ENCODE measurements around the gene ZC3H7A.
"Not testable (repeated sequence)": the region's sequence is repeated elsewhere in the genome, so short reads cannot be mapped to it uniquely, and the experiment has no call there.

The ZC3H7A gene

DNA sequence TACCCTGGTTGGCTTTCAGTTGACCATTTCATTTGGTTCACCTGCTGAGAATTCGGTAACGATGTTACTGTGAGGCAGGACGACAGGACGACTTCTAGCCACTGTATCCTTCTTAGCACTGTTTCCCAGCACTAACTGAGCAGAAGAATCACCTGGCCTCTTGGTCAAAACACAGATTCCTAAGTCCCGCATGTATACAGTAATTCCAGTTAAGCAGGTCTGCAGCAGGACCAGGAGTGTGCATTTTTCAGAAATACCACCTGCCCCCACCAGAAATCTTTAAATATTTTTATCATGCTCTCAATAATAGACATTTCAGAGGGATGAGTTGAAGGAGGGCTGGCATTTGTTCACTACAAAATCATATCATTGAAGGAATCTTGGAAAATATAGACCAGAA, 31.6 kb upstream of the ZC3H7A start:
- H3K27me3 ChIP-seq (ENCODE audit: low read depth, low read length): no peaks in the 10 kb centered on the region
- no peak overlapping the region for H3K4me3 ChIP-seq (ENCODE audit: low read depth in 1 of 2, low read length in 2 of 2)
- no peaks in the 10 kb centered on the region for H3K36me3 ChIP-seq (ENCODE audit: control insufficient read depth in 1 of 2, insufficient read depth in 2 of 2, low read length in 2 of 2)
- H3K4me1 ChIP-seq (ENCODE audit: control insufficient read depth in 1 of 2, insufficient read depth in 2 of 2, low read length in 2 of 2): peaks cover 0 to 7% of the 10 kb centered on the region in 2 donors
- H3K9me3 ChIP-seq (ENCODE audit: control insufficient read depth in 1 of 2, low read length in 2 of 2): no peaks in the 10 kb centered on the region
- H3K27ac ChIP-seq (ENCODE audit: low read length): no peak overlapping the region

DNA sequence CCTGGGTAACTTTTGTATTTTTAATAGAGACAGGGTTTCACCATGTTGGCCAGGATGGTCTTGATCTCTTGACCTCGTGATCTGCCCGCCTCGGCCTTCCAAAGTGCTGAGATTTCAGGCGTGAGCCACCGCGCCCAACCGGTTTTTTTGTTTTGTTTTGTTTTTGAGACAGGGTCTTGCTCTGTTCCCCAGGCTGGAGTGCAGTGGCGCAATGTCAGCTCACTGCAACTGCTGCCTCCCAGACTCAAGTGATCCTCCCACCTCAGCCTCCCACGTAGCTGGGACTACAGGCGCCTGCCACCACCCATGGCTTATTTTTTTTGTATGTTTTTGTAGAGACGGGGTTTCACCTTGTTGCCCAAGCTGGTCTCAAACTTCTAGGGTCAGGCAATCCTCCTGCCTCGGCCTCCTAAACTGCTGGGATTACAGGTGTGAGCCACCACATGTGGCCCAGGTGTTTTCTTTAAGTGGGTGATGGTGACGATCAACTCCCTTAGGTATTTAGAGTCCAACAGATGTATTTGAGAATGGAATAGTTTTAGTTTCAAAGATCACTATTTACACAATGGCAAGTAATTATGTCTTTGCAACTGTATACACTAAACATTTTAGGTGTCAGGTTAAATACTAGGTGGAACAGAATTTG, 28.6 kb upstream of the ZC3H7A start:
- H3K36me3 ChIP-seq (ENCODE audit: control insufficient read depth in 1 of 2, insufficient read depth in 2 of 2, low read length in 2 of 2); H3K27ac ChIP-seq (ENCODE audit: low read length); H3K4me3 ChIP-seq (ENCODE audit: low read depth in 1 of 2, low read length in 2 of 2); H3K27me3 ChIP-seq (ENCODE audit: low read depth, low read length); H3K9me3 ChIP-seq (ENCODE audit: control insufficient read depth in 1 of 2, low read length in 2 of 2); H3K4me1 ChIP-seq (ENCODE audit: control insufficient read depth in 1 of 2, insufficient read depth in 2 of 2, low read length in 2 of 2): not testable (repeated sequence)

DNA sequence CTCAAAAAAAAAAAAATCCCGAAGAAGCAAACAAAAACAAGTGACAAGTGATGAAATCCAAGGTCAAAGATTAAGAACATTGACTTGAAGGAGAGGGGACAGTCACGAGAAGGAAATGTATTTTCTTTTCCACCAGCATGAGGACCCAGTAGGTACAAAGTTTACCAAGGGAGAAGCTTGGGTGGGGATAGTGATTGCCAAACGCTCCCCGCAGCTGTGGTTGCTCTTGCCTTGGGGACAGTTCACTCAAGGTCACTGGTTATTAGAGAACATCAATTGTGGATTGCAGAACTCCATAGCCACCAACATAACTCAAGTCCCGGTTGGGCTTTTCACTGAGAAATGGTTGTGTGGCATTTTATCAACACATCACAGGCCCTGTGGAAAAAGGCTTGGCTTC, 27.3 kb upstream of the ZC3H7A start:
- Histone ChIP-seq H3K27ac (ENCODE audit: low read length) (no peak overlapping the region), H3K9me3 (ENCODE audit: control insufficient read depth in 1 of 2, low read length in 2 of 2) (no peaks in the 10 kb centered on the region), H3K4me1 (ENCODE audit: control insufficient read depth in 1 of 2, insufficient read depth in 2 of 2, low read length in 2 of 2) (peaks cover 0 to 7% of the 10 kb centered on the region in 2 donors), H3K27me3 (ENCODE audit: low read depth, low read length) (no peaks in the 10 kb centered on the region), H3K36me3 (ENCODE audit: control insufficient read depth in 1 of 2, insufficient read depth in 2 of 2, low read length in 2 of 2) (no peaks in the 10 kb centered on the region), H3K4me3 (ENCODE audit: low read depth in 1 of 2, low read length in 2 of 2) (no peak overlapping the region)

- H3K27me3 ChIP-seq (ENCODE audit: low read depth, low read length); H3K4me1 ChIP-seq (ENCODE audit: control insufficient read depth in 1 of 2, insufficient read depth in 2 of 2, low read length in 2 of 2); H3K4me3 ChIP-seq (ENCODE audit: low read depth in 1 of 2, low read length in 2 of 2); H3K36me3 ChIP-seq (ENCODE audit: control insufficient read depth in 1 of 2, insufficient read depth in 2 of 2, low read length in 2 of 2); H3K27ac ChIP-seq (ENCODE audit: low read length); H3K9me3 ChIP-seq (ENCODE audit: control insufficient read depth in 1 of 2, low read length in 2 of 2): not testable (repeated sequence)
These were observed 26.6 kb upstream of the ZC3H7A start for GRCh38 chr16:11823645-11824044.

DNA sequence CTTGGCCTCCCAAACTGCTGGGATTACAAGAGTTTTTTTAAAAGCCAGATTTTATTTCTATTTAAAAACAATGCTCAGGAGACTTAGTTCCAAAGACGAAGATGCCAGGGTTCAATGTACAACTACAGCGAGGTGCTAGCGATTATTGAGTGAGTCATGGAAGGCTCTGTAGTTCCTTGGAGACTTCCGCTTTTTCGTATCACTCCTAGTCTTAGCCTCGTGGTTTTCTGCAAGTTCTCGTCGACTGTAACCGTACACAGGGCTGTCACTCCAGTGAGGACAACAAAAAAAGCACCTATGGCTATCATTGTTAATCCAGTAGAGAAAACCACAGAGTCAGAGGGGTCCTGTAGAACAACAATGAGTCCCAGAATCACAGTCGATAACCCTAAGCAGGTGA, 22.7 kb upstream of the ZC3H7A start:
- H3K36me3 ChIP-seq (ENCODE audit: control insufficient read depth in 1 of 2, insufficient read depth in 2 of 2, low read length in 2 of 2): no peaks in the 10 kb centered on the region
- no peak overlapping the region for H3K27ac ChIP-seq (ENCODE audit: low read length)
- no peak overlapping the region for H3K4me3 ChIP-seq (ENCODE audit: low read depth in 1 of 2, low read length in 2 of 2)
- H3K4me1 ChIP-seq (ENCODE audit: control insufficient read depth in 1 of 2, insufficient read depth in 2 of 2, low read length in 2 of 2): peaks cover 0 to 7% of the 10 kb centered on the region in 2 donors
- H3K27me3 ChIP-seq (ENCODE audit: low read depth, low read length): no peaks in the 10 kb centered on the region
- H3K9me3 ChIP-seq (ENCODE audit: control insufficient read depth in 1 of 2, low read length in 2 of 2): no peaks in the 10 kb centered on the region

GRCh38 chr16:11818970-11819369, 21.9 kb upstream of the ZC3H7A start:
- H3K4me1 ChIP-seq (ENCODE audit: control insufficient read depth in 1 of 2, insufficient read depth in 2 of 2, low read length in 2 of 2); H3K4me3 ChIP-seq (ENCODE audit: low read depth in 1 of 2, low read length in 2 of 2); H3K27me3 ChIP-seq (ENCODE audit: low read depth, low read length); H3K9me3 ChIP-seq (ENCODE audit: control insufficient read depth in 1 of 2, low read length in 2 of 2); H3K36me3 ChIP-seq (ENCODE audit: control insufficient read depth in 1 of 2, insufficient read depth in 2 of 2, low read length in 2 of 2); H3K27ac ChIP-seq (ENCODE audit: low read length): not testable (repeated sequence)

- H3K9me3 ChIP-seq (ENCODE audit: control insufficient read depth in 1 of 2, low read length in 2 of 2): no peaks in the 10 kb centered on the region
- H3K4me1 ChIP-seq (ENCODE audit: control insufficient read depth in 1 of 2, insufficient read depth in 2 of 2, low read length in 2 of 2): no peaks in the 10 kb centered on the region
- no peaks in the 10 kb centered on the region for H3K36me3 ChIP-seq (ENCODE audit: control insufficient read depth in 1 of 2, insufficient read depth in 2 of 2, low read length in 2 of 2)
- H3K4me3 ChIP-seq (ENCODE audit: low read depth in 1 of 2, low read length in 2 of 2): no peak overlapping the region
- H3K27ac ChIP-seq (ENCODE audit: low read length): no peak overlapping the region
- H3K27me3 ChIP-seq (ENCODE audit: low read depth, low read length): no peaks in the 10 kb centered on the region
These were observed 19.1 kb upstream of the ZC3H7A start for GRCh38 chr16:11816123-11816522.

- H3K36me3 ChIP-seq (ENCODE audit: control insufficient read depth in 1 of 2, insufficient read depth in 2 of 2, low read length in 2 of 2); H3K4me3 ChIP-seq (ENCODE audit: low read depth in 1 of 2, low read length in 2 of 2); H3K9me3 ChIP-seq (ENCODE audit: control insufficient read depth in 1 of 2, low read length in 2 of 2); H3K27ac ChIP-seq (ENCODE audit: low read length); H3K4me1 ChIP-seq (ENCODE audit: control insufficient read depth in 1 of 2, insufficient read depth in 2 of 2, low read length in 2 of 2); H3K27me3 ChIP-seq (ENCODE audit: low read depth, low read length): not testable (repeated sequence)
These were observed 17.7 kb upstream of the ZC3H7A start for GRCh38 chr16:11814800-11815199.

GRCh38 chr16:11806721-11807120, 9.7 kb upstream of the ZC3H7A start:
- H3K9me3 ChIP-seq (ENCODE audit: control insufficient read depth in 1 of 2, low read length in 2 of 2): no peaks in the 10 kb centered on the region
- H3K36me3 ChIP-seq (ENCODE audit: control insufficient read depth in 1 of 2, insufficient read depth in 2 of 2, low read length in 2 of 2): no peaks in the 10 kb centered on the region
- no peaks in the 10 kb centered on the region for H3K4me1 ChIP-seq (ENCODE audit: control insufficient read depth in 1 of 2, insufficient read depth in 2 of 2, low read length in 2 of 2)
- no peak overlapping the region for H3K4me3 ChIP-seq (ENCODE audit: low read depth in 1 of 2, low read length in 2 of 2)
- no peak overlapping the region for H3K27ac ChIP-seq (ENCODE audit: low read length)
- no peaks in the 10 kb centered on the region for H3K27me3 ChIP-seq (ENCODE audit: low read depth, low read length)

GRCh38 chr16:11805556-11805955, 8.5 kb upstream of the ZC3H7A start:
- H3K4me1 ChIP-seq (ENCODE audit: control insufficient read depth in 1 of 2, insufficient read depth in 2 of 2, low read length in 2 of 2): no peaks in the 10 kb centered on the region
- no peaks in the 10 kb centered on the region for H3K36me3 ChIP-seq (ENCODE audit: control insufficient read depth in 1 of 2, insufficient read depth in 2 of 2, low read length in 2 of 2)
- no peak overlapping the region for H3K27ac ChIP-seq (ENCODE audit: low read length)
- no peaks in the 10 kb centered on the region for H3K27me3 ChIP-seq (ENCODE audit: low read depth, low read length)
- no peak overlapping the region for H3K4me3 ChIP-seq (ENCODE audit: low read depth in 1 of 2, low read length in 2 of 2)
- no peaks in the 10 kb centered on the region for H3K9me3 ChIP-seq (ENCODE audit: control insufficient read depth in 1 of 2, low read length in 2 of 2)

GRCh38 chr16:11801481-11802021, 4.5 kb upstream of the ZC3H7A start:
- no peaks in the 10 kb centered on the region for H3K27me3 ChIP-seq (ENCODE audit: low read depth, low read length)

DNA sequence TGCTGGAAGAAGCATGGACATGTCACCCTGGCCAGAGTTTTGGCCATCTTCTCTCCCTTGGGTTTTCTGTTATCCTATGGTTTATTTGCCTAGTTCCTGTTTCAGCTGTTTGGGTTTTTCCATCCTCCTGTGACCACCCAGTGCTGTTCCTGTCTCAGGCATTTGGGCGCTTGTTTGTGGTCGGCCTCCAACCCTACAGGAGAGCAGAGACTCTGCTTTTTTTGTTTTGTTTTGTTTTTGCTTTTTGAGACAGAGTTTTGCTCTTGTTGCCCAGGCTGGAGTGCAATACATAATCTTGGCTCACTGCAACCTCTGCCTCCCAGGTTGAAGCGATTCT, 3.3 kb upstream of the ZC3H7A start:
- Histone ChIP-seq H3K4me1 (ENCODE audit: control insufficient read depth in 1 of 2, insufficient read depth in 2 of 2, low read length in 2 of 2) (peaks cover 0 to 21% of the 10 kb centered on the region in 2 donors), H3K9me3 (ENCODE audit: control insufficient read depth in 1 of 2, low read length in 2 of 2) (no peaks in the 10 kb centered on the region), H3K27ac (ENCODE audit: low read length) (no peak overlapping the region), H3K36me3 (ENCODE audit: control insufficient read depth in 1 of 2, insufficient read depth in 2 of 2, low read length in 2 of 2) (peaks cover 0 to 5% of the 10 kb centered on the region in 2 donors), H3K27me3 (ENCODE audit: low read depth, low read length) (no peaks in the 10 kb centered on the region), H3K4me3 (ENCODE audit: low read depth in 1 of 2, low read length in 2 of 2) (no peak overlapping the region)

More at GRCh38 chr16:11801481-11802021, 4.5 kb upstream of the ZC3H7A start:
- Histone ChIP-seq H3K27ac (ENCODE audit: low read length) (no peak overlapping the region), H3K9me3 (ENCODE audit: control insufficient read depth in 1 of 2, low read length in 2 of 2) (no peaks in the 10 kb centered on the region), H3K4me1 (ENCODE audit: control insufficient read depth in 1 of 2, insufficient read depth in 2 of 2, low read length in 2 of 2) (peaks cover 0 to 16% of the 10 kb centered on the region in 2 donors), H3K4me3 (ENCODE audit: low read depth in 1 of 2, low read length in 2 of 2) (no peak overlapping the region), H3K36me3 (ENCODE audit: control insufficient read depth in 1 of 2, insufficient read depth in 2 of 2, low read length in 2 of 2) (peaks cover 0 to 5% of the 10 kb centered on the region in 2 donors)
